Activated CD4-positive, CD25-positive, alpha-beta regulatory T cell (primary cell): Measurements from ENCODE around the gene ITGA7.
"Not testable (repeated sequence)": the region's sequence is repeated elsewhere in the genome, so short reads cannot be mapped to it uniquely, and the experiment has no call there.

Experiments
- DNase-seq, 4 experiments: peaks; one replicate each; lab custom pipeline; 2025; lab: John Stamatoyannopoulos, UW

ITGA7 gene

GRCh38 chr12:55681142-55682077 is 26.3 kb downstream of the ITGA7 start:
- DNase-seq = no peak

- no peak for DNase-seq
Observed at GRCh38 chr12:55679691-55680090, 28.0 kb downstream of the ITGA7 start.

- no peak for DNase-seq
Observed at GRCh38 chr12:55676707-55677106, 31.0 kb downstream of the ITGA7 start.

DNA sequence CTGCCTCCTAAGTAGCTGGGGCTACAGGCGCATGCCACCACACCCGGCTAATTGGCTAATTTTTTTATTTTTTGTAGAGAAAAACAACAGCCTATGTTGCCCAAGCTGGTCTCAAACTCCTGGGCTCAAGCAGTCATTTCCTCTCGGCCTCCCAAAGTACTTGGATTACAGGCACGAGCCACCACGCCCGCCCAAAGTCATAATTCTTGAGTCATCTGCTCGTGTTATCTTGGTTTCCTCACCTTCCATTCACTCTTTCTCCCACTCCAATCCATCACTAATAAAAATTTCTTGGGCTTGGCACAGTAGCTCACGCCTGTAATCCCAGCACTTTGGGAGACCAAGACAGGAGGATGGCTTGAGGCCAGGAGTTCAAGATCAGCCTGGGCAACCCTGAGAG is 32.0 kb downstream of the ITGA7 start:
- no peak for DNase-seq

- DNase-seq = no peak
Observed at GRCh38 chr12:55673638-55674037, 34.1 kb downstream of the ITGA7 start.

GRCh38 chr12:55671746-55672145 is 36.0 kb downstream of the ITGA7 start:
- DNase-seq = no peak

DNA sequence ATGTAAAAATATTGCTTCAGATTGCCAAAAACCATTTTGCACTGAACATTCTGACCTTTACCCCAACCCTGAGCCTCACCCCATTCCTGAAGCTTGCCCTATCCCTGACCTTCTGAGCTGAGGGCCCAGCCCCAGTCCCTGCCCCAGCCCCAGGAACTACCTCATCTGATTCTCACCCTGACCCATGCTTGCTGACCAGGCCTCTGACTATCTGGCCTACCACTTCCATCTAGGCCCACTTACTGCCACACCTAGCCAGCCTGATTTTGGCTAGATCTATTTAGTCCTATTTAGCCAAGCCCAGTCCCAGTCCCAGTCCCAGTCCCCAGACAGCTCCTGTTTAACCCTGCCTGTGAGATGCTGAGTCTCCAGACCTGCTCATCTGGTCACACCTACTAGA is 37.4 kb downstream of the ITGA7 start:
- DNase-seq = no peak

DNA sequence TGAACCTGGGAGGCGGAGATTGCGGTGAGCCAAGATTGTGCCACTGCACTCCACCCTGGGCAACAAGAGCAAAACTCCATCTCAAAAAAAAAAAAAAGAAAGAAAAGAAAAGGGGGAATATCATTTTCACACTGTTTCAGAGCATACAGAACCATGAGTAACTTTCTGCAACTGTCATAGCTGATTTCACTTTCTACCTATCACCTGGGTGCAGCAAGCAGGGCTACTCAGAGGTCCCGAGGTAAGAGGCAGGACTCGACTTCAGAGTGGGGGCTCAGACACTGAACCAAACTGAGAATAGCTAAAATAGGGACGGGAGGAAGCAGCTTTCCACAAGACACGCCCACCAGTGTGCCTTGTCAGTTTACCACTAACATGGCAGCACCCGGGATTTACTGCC is 41.2 kb downstream of the ITGA7 start:
- DNase-seq = no peak

DNA sequence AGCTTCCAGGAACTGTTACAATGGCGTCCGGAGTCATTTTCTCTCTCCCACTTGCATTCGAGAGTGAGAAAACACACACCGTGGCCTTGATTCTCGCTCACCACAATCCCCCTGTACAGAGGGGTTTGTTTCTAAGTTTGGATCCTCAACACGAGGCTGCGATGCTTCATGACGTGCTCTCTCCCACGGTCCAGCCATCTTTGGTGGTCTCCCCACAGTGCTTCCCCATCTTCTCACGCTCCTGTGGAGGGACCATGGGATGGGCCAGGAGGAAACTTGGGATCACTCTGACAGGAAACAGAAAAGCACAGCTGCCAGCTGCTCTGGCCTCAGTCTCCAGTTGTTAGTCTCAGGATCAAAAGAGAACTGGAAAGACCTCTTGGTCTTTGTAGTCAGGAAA is 42.9 kb downstream of the ITGA7 start:
- DNase-seq = no peak

DNA sequence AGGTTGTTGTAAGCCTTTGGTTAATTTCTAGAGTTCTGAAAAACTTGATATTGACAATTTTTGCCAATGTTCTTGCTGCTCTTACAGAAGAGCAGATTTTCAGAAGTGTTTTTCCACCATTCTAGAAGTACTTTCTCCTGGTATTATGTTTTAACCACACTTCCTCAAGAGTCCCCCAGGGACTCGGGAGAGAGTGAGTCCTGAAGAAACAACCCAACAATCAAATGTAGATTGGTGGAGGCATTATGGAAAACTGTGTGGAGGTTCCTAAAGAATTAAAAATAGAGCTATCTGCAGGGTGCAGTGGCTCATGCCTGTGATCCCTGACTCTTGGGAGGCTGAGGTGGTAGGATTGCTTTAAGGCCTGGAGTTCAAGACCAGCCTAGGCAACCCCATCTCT is 44.3 kb downstream of the ITGA7 start:
- DNase-seq = no peak

- DNase-seq = no peak
Observed at GRCh38 chr12:55659486-55660385, 48.0 kb downstream of the ITGA7 start.

GRCh38 chr12:55658635-55659391 is 48.9 kb downstream of the ITGA7 start:
- no peak for DNase-seq

DNA sequence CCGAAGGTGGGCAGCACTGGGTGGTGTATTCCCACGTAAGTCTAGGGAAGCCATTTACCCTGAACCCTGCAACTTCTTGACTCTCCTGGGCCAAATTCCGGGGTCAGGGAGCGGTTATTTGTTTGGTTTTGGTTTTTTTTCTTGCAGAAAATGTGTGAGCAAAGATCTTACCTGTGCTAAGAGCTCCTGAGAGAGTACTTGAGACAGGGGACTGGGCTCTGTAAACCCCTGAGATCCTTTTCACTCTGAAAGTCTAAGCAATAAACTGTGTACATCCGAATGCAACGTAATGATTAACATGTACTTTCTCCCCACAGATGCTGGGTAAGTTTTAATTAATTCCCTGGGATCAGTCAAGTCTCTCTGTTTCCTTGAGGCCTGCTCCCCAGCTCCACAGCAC is 49.5 kb downstream of the ITGA7 start:
- no peak for DNase-seq

DNA sequence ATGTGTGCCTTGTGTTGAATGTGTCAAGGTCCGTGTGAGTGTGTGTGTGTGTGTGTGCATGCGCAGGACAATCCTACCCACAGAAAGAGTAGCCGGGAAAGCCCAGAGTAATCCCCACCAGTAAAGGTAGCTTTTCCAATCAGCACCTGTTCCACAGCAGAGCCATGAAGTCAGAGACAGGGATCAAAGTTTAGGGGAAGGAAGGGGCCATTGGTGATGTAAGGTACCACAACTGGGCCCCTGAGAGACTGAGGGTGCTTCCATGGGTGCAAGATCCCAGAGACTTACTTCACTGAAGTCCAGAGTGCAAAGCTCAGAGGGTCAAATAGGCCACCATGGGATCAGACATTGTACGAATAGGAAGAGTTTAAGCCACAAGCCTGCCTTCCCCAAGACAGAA is 50.5 kb downstream of the ITGA7 start:
- no peak for DNase-seq

DNA sequence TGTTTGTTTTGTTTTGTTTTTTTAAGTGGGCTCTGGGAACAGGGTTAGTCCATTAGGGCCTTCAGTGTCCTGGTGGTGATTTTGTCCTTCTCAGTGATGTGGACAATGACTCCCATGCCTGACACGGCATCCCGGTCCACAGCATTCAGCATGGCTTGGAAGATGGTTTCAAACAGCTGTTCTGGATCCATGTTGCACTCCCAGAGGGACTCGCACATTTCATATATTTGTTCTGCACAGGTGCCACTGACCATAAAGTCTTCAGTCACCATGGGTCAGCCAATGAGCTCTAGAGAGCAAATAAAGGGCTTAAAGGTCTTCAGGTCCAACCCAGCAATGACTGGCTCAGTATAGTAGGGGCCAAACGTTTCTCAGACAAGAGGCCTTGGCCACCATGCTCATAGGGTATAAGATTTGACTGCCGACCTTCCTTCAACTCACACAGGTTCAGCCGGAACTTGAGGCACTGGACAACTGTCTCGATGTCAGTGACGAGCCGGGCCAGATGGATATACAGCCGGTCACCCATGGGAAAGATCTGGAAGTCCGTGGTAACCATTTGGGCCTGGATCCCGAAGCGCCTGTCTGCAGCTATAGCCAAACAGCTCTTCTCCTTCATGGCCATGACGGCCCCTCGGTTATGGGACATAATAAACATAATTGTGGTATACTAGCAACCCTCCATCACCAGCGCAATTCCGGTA is 53.0 kb downstream of the ITGA7 start:
- no peak for DNase-seq

DNA sequence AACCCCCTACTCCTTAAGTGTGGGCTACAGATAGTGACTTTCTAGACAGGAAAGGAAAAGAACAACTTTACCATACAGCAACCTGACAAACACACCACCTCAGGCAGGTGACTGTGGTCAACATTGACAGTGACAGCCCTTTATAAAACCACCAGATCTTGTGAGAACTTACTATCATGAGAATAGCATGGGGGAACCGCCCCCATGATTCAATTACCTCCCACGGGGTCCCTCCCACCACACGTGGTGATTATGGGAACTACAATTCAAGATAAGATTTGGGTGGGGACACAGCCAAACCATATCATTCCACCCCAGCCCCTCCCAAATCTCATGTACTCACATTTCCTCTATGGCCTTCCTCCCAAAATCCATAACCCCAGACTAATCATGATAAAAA is 54.7 kb downstream of the ITGA7 start:
- no peak for DNase-seq

- DNase-seq = no peak
Observed at GRCh38 chr12:55652352-55652751, 55.4 kb downstream of the ITGA7 start.

GRCh38 chr12:55651299-55651683 is 56.4 kb downstream of the ITGA7 start:
- no peak for DNase-seq

- DNase-seq = not testable (repeated sequence)
Observed at GRCh38 chr12:55650620-55651298, 56.9 kb downstream of the ITGA7 start.

GRCh38 chr12:55647027-55647426 is 60.7 kb downstream of the ITGA7 start:
- no peak for DNase-seq

DNA sequence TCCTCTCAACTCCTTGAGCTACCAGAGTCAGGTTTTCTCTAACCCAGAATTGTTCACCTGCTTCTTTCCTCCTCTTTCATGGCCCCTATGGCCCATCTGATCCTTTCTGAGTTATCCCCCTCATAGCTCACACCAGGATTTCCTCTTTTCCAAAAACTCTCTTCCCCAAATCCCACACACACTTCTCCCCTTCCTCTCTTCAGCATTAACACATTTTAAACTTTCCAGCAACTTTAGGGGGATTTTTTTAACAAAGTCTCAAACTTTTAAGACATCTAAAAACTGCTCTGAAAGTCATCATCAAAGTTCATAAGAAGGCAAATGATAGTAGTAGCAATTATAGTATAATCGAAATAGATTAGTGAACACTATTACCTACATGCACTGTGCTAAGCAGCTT is 63.1 kb downstream of the ITGA7 start:
- no peak for DNase-seq
